Parietal lobe (tissue), 2 donors: ENCODE data around the gene YBX2. TPM values are rescaled to one million over a fixed set of nuclear protein-coding genes. Genes with fewer than 3 reads are reported as not detected.

ENCODE experiments used
- small RNA-seq: library from RNA; depleted of rRNA; stranded (forward); fragments of <200 nt; gene quantifications from one replicate; pipeline ENCODE3, GENCODE V24; 2014; ENCODE audit warnings: low replicate concordance
- total RNA-seq: library from RNA; depleted of rRNA; stranded (reverse); fragments of >200 nt; gene quantifications from one replicate; pipeline ENCODE4 v1.2.3, GENCODE V29; 2014

YBX2 gene
- total RNA-seq, 1 donor from 2014 or later, result 2.5 TPM

Small RNA genes lying within 50 kb of the gene (small RNA-seq; reads per million reads assigned to genes)
- gene AC026954.2 (not detected), gene RF00019 (not detected)

Other genes with a start within 250 kb of the YBX2 start
- gene CLEC10A, start 214.4 kb downstream of the YBX2 start, total RNA-seq, result not detected
- not detected for gene ASGR2, start 179.8 kb downstream of the YBX2 start, total RNA-seq
- 12.5 TPM for gene ASGR1, start 115.3 kb downstream of the YBX2 start, total RNA-seq
- 155 TPM for gene DLG4, start 74.8 kb downstream of the YBX2 start, total RNA-seq
- 147 TPM for gene ACADVL, start 74.7 kb downstream of the YBX2 start, total RNA-seq
- gene DVL2, start 60.1 kb downstream of the YBX2 start, total RNA-seq, result 81.4 TPM
- gene PHF23, start 55.2 kb downstream of the YBX2 start, total RNA-seq, result 25.7 TPM
- 103 TPM for gene GABARAP, start 52.2 kb downstream of the YBX2 start, total RNA-seq
- gene CTDNEP1, start 42.9 kb downstream of the YBX2 start, total RNA-seq, result 34.1 TPM
- gene ELP5, start 42.4 kb downstream of the YBX2 start, total RNA-seq, result 26.6 TPM
- gene CLDN7, start 32.2 kb downstream of the YBX2 start, total RNA-seq, result not detected
- gene SLC2A4, start 12.9 kb downstream of the YBX2 start, total RNA-seq, result not detected
- gene EIF5A, start 13.0 kb upstream of the YBX2 start, total RNA-seq, result 132 TPM
- gene GPS2, start 20.7 kb upstream of the YBX2 start, total RNA-seq, result 59.8 TPM
- 61.0 TPM for gene NEURL4, start 34.7 kb upstream of the YBX2 start, total RNA-seq
- gene ACAP1, start 41.9 kb upstream of the YBX2 start, total RNA-seq, result not detected
- gene KCTD11, start 57.5 kb upstream of the YBX2 start, total RNA-seq, result 2.5 TPM
- not detected for gene TMEM95, start 60.5 kb upstream of the YBX2 start, total RNA-seq
- gene TNK1, start 86.5 kb upstream of the YBX2 start, total RNA-seq, result 1.3 TPM
- gene PLSCR3, start 99.9 kb upstream of the YBX2 start, total RNA-seq, result 29.7 TPM
- gene TMEM256, start 109.5 kb upstream of the YBX2 start, total RNA-seq, result 42.9 TPM
- 22.8 TPM for gene NLGN2, start 113.2 kb upstream of the YBX2 start, total RNA-seq
- gene SPEM1, start 125.7 kb upstream of the YBX2 start, total RNA-seq, result not detected
- gene SPEM2, start 131.0 kb upstream of the YBX2 start, total RNA-seq, result not detected
- gene SPEM3, start 134.2 kb upstream of the YBX2 start, total RNA-seq, result not detected
- gene TMEM102, start 140.8 kb upstream of the YBX2 start, total RNA-seq, result 1.9 TPM
- 13.1 TPM for gene FGF11, start 144.9 kb upstream of the YBX2 start, total RNA-seq
- gene CHRNB1, start 150.4 kb upstream of the YBX2 start, total RNA-seq, result 15.3 TPM
- gene ZBTB4, start 185.0 kb upstream of the YBX2 start, total RNA-seq, result 20.0 TPM
- not detected for gene SLC35G6, start 186.8 kb upstream of the YBX2 start, total RNA-seq
- 106 TPM for gene POLR2A, start 189.7 kb upstream of the YBX2 start, total RNA-seq